HepG2 (cell line): Measurements from ENCODE around the gene GTF3A. TPM values are rescaled to one million over a fixed set of nuclear protein-coding genes. Genes with fewer than 3 reads are reported as not detected.
A peak's percentile ranks its signal among the peaks of the same experiment; 100 is the strongest.

Source experiments
- FOSL1 ChIP-seq: sonication (generic); formaldehyde crosslinking; IDR thresholded peaks from 2 replicates; pipeline ENCODE4 v1.9.0; 2021; ENCODE audit warnings: missing genetic modification reagents, borderline replicate concordance
- FOXA1 ChIP-seq, 2 experiments: fragments of 450-650 bp in 1 of 2; sonication (generic) in 1 of 2; formaldehyde crosslinking in 1 of 2; IDR thresholded peaks; 2 replicates each; pipeline versions ENCODE4 v1.4.0 to v1.6.1; 2016 to 2020; ENCODE audit warnings: missing genetic modification reagents in 1 of 2
- FOXM1 ChIP-seq: sonication (generic); formaldehyde crosslinking; IDR thresholded peaks from 2 replicates; pipeline ENCODE4 v1.5.0; 2020; ENCODE audit warnings: missing genetic modification reagents
- NFYC ChIP-seq: IDR thresholded peaks from 2 replicates; pipeline ENCODE4 v1.6.1; 2016; ENCODE audit warnings: missing genetic modification reagents, missing compliant biosample characterization
- NR2F1 ChIP-seq, 2 experiments: fragments of 450-650 bp in 1 of 2; formaldehyde crosslinking in 1 of 2; IDR thresholded peaks; 2 replicates each; pipeline versions ENCODE4 v1.5.0 to v1.6.1; 2016 to 2020; ENCODE audit warnings: mild to moderate bottlenecking in 1 of 2, missing compliant biosample characterization in 1 of 2, missing genetic modification reagents in 1 of 2, moderate library complexity in 1 of 2
- REL ChIP-seq: sonication (generic); formaldehyde crosslinking; conservative IDR thresholded peaks from 2 replicates; pipeline ENCODE4 v1.8.0; 2022; ENCODE audit warnings: mild to moderate bottlenecking, missing genetic modification reagents, moderate library complexity
- ZBTB42 ChIP-seq: sonication (generic); formaldehyde crosslinking; IDR thresholded peaks from 2 replicates; pipeline ENCODE4 v1.5.0; 2020; ENCODE audit warnings: mild to moderate bottlenecking, missing genetic modification reagents
- ZBTB7B ChIP-seq: sonication (generic); formaldehyde crosslinking; IDR thresholded peaks from 2 replicates; pipeline ENCODE4 v1.4.0; 2020; ENCODE audit warnings: missing genetic modification reagents
- ZNF670 ChIP-seq: sonication (generic); formaldehyde crosslinking; IDR thresholded peaks from 2 replicates; pipeline ENCODE4 v1.8.0; 2022; ENCODE audit warnings: mild to moderate bottlenecking, missing genetic modification reagents, borderline replicate concordance
- ZNF710 ChIP-seq: sonication (generic); formaldehyde crosslinking; IDR thresholded peaks from 2 replicates; pipeline ENCODE4 v1.5.0; 2020; ENCODE audit warnings: mild to moderate bottlenecking, missing genetic modification reagents, borderline replicate concordance
- ZNF788 ChIP-seq: sonication (generic); formaldehyde crosslinking; IDR thresholded peaks from 2 replicates; pipeline ENCODE4 v1.5.0; 2020; ENCODE audit warnings: mild to moderate bottlenecking, missing genetic modification reagents, borderline replicate concordance
- ZSCAN30 ChIP-seq: sonication (generic); formaldehyde crosslinking; IDR thresholded peaks from 2 replicates; pipeline ENCODE4 v1.5.0; 2020; ENCODE audit warnings: mild to moderate bottlenecking, missing genetic modification reagents
- ZSCAN31 ChIP-seq: sonication (generic); formaldehyde crosslinking; IDR thresholded peaks from 2 replicates; pipeline ENCODE4 v1.5.0; 2020; ENCODE audit warnings: low read depth, mild to moderate bottlenecking, missing genetic modification reagents
- polyA plus RNA-seq, 8 experiments: library from polyadenylated mRNA; depleted of rRNA in 3 of 8; stranded (reverse) in 7 of 8; unstranded in 1 of 8; fragments of >200 nt; fragmentation: Illumina TruSeq in 4 of 8; extraction: Trizol in 4 of 8; gene quantifications; 2 replicates each; pipeline versions ENCODE4 v1.2.1 to v1.2.3, GENCODE V29; 2011 to 2016; ENCODE audit warnings: low read depth in 4 of 8, missing spikeins in 1 of 8, mixed read lengths in 1 of 8; ENCODE audit not compliant: insufficient read depth in 1 of 8
- total RNA-seq, 5 experiments: library from RNA; depleted of rRNA; stranded (reverse); fragments of >200 nt; fragmentation: Illumina TruSeq; extraction: Trizol; gene quantifications; 2 replicates each; pipeline ENCODE4 v1.2.3, GENCODE V29; 2016; ENCODE audit warnings: low read depth in 1 of 5
- TF ChIP-seq, protein P1 (sequence below): sonication (generic); formaldehyde crosslinking; IDR thresholded peaks from 2 replicates; pipeline ENCODE4 v1.4.0; 2020; ENCODE audit warnings: low read depth, mild to moderate bottlenecking, missing genetic modification reagents
- TF ChIP-seq, protein P2 (sequence below), 2 experiments: fragments of 450-650 bp in 1 of 2; sonication (generic) in 1 of 2; formaldehyde crosslinking in 1 of 2; IDR thresholded peaks; 2 replicates each; pipeline versions ENCODE4 v1.6.1 to v1.8.0; 2016 to 2022; ENCODE audit warnings: antibody characterized with exemption in 1 of 2, mild to moderate bottlenecking in 1 of 2, missing genetic modification reagents in 1 of 2

The GTF3A gene
- total and polyA plus RNA-seq, 2 of the 13 experiments (the other 11 are each of a cell fraction or from before 2014, with no cell fraction given): 42.1 to 176 TPM

GRCh38 chr13:27449936-27450828, 25.8 kb downstream of the GTF3A start, which contains the start of gene MTIF3 (continued):
- TF ChIP-seq, protein P1, sequence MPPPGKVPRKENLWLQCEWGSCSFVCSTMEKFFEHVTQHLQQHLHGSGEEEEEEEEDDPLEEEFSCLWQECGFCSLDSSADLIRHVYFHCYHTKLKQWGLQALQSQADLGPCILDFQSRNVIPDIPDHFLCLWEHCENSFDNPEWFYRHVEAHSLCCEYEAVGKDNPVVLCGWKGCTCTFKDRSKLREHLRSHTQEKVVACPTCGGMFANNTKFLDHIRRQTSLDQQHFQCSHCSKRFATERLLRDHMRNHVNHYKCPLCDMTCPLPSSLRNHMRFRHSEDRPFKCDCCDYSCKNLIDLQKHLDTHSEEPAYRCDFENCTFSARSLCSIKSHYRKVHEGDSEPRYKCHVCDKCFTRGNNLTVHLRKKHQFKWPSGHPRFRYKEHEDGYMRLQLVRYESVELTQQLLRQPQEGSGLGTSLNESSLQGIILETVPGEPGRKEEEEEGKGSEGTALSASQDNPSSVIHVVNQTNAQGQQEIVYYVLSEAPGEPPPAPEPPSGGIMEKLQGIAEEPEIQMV: peak; percentile 95
- TF ChIP-seq ZNF670 (peak; percentile 81), NFYC (peak; percentile 25; the same call in 1 of the 2 replicates), ZSCAN31 (CRISPR knock-in tag) (no peak), ZBTB42 (CRISPR knock-in tag) (no peak; the same call in 1 of the 2 replicates), ZBTB7B (CRISPR knock-in tag) (peak; percentile 88), ZNF710 (CRISPR knock-in tag) (no peak), FOXA1 (IDR thresholded peaks at IDR 0.05) (no peak), FOXA1 (CRISPR knock-in tag; IDR thresholded peaks at IDR 0.05) (peak; percentile 52; the same call in 1 of the 2 replicates), FOSL1 (CRISPR knock-in tag) (no peak), ZSCAN30 (CRISPR knock-in tag) (0 out of 2 replicates have a peak, but pooled peaks have one; percentile 62), NR2F1 (CRISPR knock-in tag; IDR thresholded peaks at IDR 0.05) (no peak), ZNF788 (CRISPR knock-in tag) (peak; percentile 74; the same call in 1 of the 2 replicates), REL (peak; percentile 53; the same call in 1 of the 2 replicates), FOXM1 (no peak)
- TF ChIP-seq, protein P2, sequence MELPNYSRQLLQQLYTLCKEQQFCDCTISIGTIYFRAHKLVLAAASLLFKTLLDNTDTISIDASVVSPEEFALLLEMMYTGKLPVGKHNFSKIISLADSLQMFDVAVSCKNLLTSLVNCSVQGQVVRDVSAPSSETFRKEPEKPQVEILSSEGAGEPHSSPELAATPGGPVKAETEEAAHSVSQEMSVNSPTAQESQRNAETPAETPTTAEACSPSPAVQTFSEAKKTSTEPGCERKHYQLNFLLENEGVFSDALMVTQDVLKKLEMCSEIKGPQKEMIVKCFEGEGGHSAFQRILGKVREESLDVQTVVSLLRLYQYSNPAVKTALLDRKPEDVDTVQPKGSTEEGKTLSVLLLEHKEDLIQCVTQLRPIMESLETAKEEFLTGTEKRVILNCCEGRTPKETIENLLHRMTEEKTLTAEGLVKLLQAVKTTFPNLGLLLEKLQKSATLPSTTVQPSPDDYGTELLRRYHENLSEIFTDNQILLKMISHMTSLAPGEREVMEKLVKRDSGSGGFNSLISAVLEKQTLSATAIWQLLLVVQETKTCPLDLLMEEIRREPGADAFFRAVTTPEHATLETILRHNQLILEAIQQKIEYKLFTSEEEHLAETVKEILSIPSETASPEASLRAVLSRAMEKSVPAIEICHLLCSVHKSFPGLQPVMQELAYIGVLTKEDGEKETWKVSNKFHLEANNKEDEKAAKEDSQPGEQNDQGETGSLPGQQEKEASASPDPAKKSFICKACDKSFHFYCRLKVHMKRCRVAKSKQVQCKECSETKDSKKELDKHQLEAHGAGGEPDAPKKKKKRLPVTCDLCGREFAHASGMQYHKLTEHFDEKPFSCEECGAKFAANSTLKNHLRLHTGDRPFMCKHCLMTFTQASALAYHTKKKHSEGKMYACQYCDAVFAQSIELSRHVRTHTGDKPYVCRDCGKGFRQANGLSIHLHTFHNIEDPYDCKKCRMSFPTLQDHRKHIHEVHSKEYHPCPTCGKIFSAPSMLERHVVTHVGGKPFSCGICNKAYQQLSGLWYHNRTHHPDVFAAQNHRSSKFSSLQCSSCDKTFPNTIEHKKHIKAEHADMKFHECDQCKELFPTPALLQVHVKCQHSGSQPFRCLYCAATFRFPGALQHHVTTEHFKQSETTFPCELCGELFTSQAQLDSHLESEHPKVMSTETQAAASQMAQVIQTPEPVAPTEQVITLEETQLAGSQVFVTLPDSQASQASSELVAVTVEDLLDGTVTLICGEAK (IDR thresholded peaks at IDR 0.05): no peak
- TF ChIP-seq, protein P2 (CRISPR knock-in tag; IDR thresholded peaks at IDR 0.05): peak; percentile 75
